HG03571 (cell line): ENCODE data around the gene NGFR.

ENCODE experiments used
- ATAC-seq: cut with Tn5 transposase; IDR thresholded peaks from one replicate; pipeline ENCODE4 v1.9.1; 2021; ENCODE audit not compliant: unreplicated experiment

The NGFR gene

GRCh38 chr17:49468811-49469385 lies 26.2 kb upstream of the NGFR start:
- ATAC-seq: no peak

GRCh38 chr17:49469831-49470810 lies 25.0 kb upstream of the NGFR start:
- no peak for ATAC-seq

- ATAC-seq: no peak
These were observed 23.9 kb upstream of the NGFR start for GRCh38 chr17:49471089-49471683.

- no peak for ATAC-seq
These were observed 23.3 kb upstream of the NGFR start for GRCh38 chr17:49471769-49472168.

GRCh38 chr17:49472527-49472926 lies 22.6 kb upstream of the NGFR start:
- no peak for ATAC-seq

GRCh38 chr17:49473900-49474751 lies 21.0 kb upstream of the NGFR start:
- ATAC-seq: no peak

GRCh38 chr17:49477709-49478108 lies 17.4 kb upstream of the NGFR start:
- ATAC-seq: no peak

GRCh38 chr17:49480836-49481615 lies 14.1 kb upstream of the NGFR start:
- ATAC-seq: no peak

- no peak for ATAC-seq
These were observed 12.8 kb upstream of the NGFR start for GRCh38 chr17:49482144-49482817.

- ATAC-seq: no peak
These were observed 11.2 kb upstream of the NGFR start for GRCh38 chr17:49483599-49484509.

- no peak for ATAC-seq
These were observed 10.5 kb upstream of the NGFR start for GRCh38 chr17:49484588-49484987.

- ATAC-seq: no peak
These were observed 9.0 kb upstream of the NGFR start for GRCh38 chr17:49486012-49486641.

- ATAC-seq: no peak
These were observed 7.9 kb upstream of the NGFR start for GRCh38 chr17:49487183-49487582.

- ATAC-seq: no peak
These were observed 6.5 kb upstream of the NGFR start for GRCh38 chr17:49488612-49489011.

- ATAC-seq: no peak
These were observed 5.7 kb upstream of the NGFR start for GRCh38 chr17:49489348-49489747.

GRCh38 chr17:49490276-49490675 lies 4.8 kb upstream of the NGFR start:
- no peak for ATAC-seq

GRCh38 chr17:49491192-49491769 lies 3.8 kb upstream of the NGFR start:
- no peak for ATAC-seq
